Measurements from ENCODE around the gene PRKAR2B. TPM values are rescaled to one million over a fixed set of nuclear protein-coding genes. Genes with fewer than 3 reads are reported as not detected.
A peak's percentile ranks its signal among the peaks of the same experiment; 100 is the strongest.

PRKAR2B gene
- total and polyA plus RNA-seq, 2 experiments from 2014 or later: 42.3 to 70.4 TPM

- no peak for DNase-seq (ENCODE audit: low read depth in 1 of 2, low spot score in 1 of 2)
- no peaks in the 10 kb centered on the region for H3K36me3 ChIP-seq
- no peaks in the 10 kb centered on the region for H3K9me3 ChIP-seq (ENCODE audit: low read depth)
- H3K27ac ChIP-seq: no peak overlapping the region
- TF ChIP-seq CTCF (IDR thresholded peaks at IDR 0.05; ENCODE audit: low read depth, low read length): no peak
- peaks cover 16% of the 10 kb centered on the region for H3K4me1 ChIP-seq (ENCODE audit: low read depth)
- H3K27me3 ChIP-seq: no peaks in the 10 kb centered on the region
- H3K4me3 ChIP-seq: no peak overlapping the region
Observed at GRCh38 chr7:107012691-107013090, 31.8 kb upstream of the PRKAR2B start.

GRCh38 chr7:107014387-107015023 is 30.0 kb upstream of the PRKAR2B start:
- Histone ChIP-seq H3K4me3 (no peak overlapping the region), H3K4me1 (ENCODE audit: low read depth) (peaks cover 10% of the 10 kb centered on the region), H3K27me3 (no peaks in the 10 kb centered on the region), H3K9me3 (ENCODE audit: low read depth) (no peaks in the 10 kb centered on the region), H3K36me3 (no peaks in the 10 kb centered on the region), H3K27ac (peak overlapping the region; percentile 56)
- peak; percentile 34 to 38 for DNase-seq (ENCODE audit: low read depth in 1 of 2, low spot score in 1 of 2)
- TF ChIP-seq CTCF (IDR thresholded peaks at IDR 0.05; ENCODE audit: low read depth, low read length): no peak

- no peak for DNase-seq (ENCODE audit: low read depth in 1 of 2, low spot score in 1 of 2)
- H3K4me1 ChIP-seq (ENCODE audit: low read depth): peaks cover 7% of the 10 kb centered on the region
- H3K4me3 ChIP-seq: no peak overlapping the region
- no peaks in the 10 kb centered on the region for H3K36me3 ChIP-seq
- no peaks in the 10 kb centered on the region for H3K9me3 ChIP-seq (ENCODE audit: low read depth)
- no peak overlapping the region for H3K27ac ChIP-seq
- TF ChIP-seq CTCF (IDR thresholded peaks at IDR 0.05; ENCODE audit: low read depth, low read length): no peak
- H3K27me3 ChIP-seq: no peaks in the 10 kb centered on the region
Observed at GRCh38 chr7:107016312-107016711, 28.2 kb upstream of the PRKAR2B start.

- Histone ChIP-seq H3K27me3 (no peaks in the 10 kb centered on the region), H3K9me3 (ENCODE audit: low read depth) (no peaks in the 10 kb centered on the region), H3K4me1 (ENCODE audit: low read depth) (peaks cover 7% of the 10 kb centered on the region), H3K36me3 (no peaks in the 10 kb centered on the region), H3K4me3 (no peak overlapping the region), H3K27ac (no peak overlapping the region)
- no peak for TF ChIP-seq CTCF (IDR thresholded peaks at IDR 0.05; ENCODE audit: low read depth, low read length)
- DNase-seq (ENCODE audit: low read depth in 1 of 2, low spot score in 1 of 2): no peak
Observed at GRCh38 chr7:107017965-107018719, 26.4 kb upstream of the PRKAR2B start.

- Histone ChIP-seq H3K4me1 (ENCODE audit: low read depth) (no peaks in the 10 kb centered on the region), H3K9me3 (ENCODE audit: low read depth) (no peaks in the 10 kb centered on the region), H3K27ac (no peak overlapping the region), H3K4me3 (no peak overlapping the region), H3K27me3 (no peaks in the 10 kb centered on the region), H3K36me3 (no peaks in the 10 kb centered on the region)
- DNase-seq (ENCODE audit: low read depth in 1 of 2, low spot score in 1 of 2): no peak
- no peak for TF ChIP-seq CTCF (IDR thresholded peaks at IDR 0.05; ENCODE audit: low read depth, low read length)
Observed at GRCh38 chr7:107020400-107020799, 24.1 kb upstream of the PRKAR2B start.
